CD14-positive monocyte (primary cell): ENCODE measurements around the gene GTF2IRD2. TPM values are rescaled to one million over a fixed set of nuclear protein-coding genes. Genes with fewer than 3 reads are reported as not detected.
"Not testable (repeated sequence)": the region's sequence is repeated elsewhere in the genome, so short reads cannot be mapped to it uniquely, and the experiment has no call there.

ENCODE experiments used
- DNase-seq, 3 donors: peaks; one replicate each; pipeline ENCODE4 v3.0.0-alpha.2; 2011 to 2022
- H2AFZ ChIP-seq: 2 replicates; pipeline ENCODE4 v1.6.0; 2012; ENCODE audit warnings: mild to moderate bottlenecking, low read depth, low read length, inconsistent platforms; ENCODE audit not compliant: insufficient read depth, poor library complexity, severe bottlenecking
- H3K27ac ChIP-seq, 2 donors: 1 replicate in 1 of 2; 2 replicates in 1 of 2; pipeline ENCODE4 v1.5.1; 2012 to 2013; ENCODE audit warnings: low read length in 2 of 2, control low read depth in 1 of 2, inconsistent platforms in 1 of 2, low read depth in 1 of 2, mild to moderate bottlenecking in 1 of 2
- H3K27me3 ChIP-seq, 2 donors: one replicate each; pipeline versions ENCODE4 v1.6.0 to v1.6.1; 2011 to 2013; ENCODE audit warnings: low read length in 2 of 2; ENCODE audit not compliant: control insufficient read depth in 2 of 2, insufficient read depth in 2 of 2
- H3K36me3 ChIP-seq, 2 donors: replicated peaks in 1 of 2; 1 replicate in 1 of 2; 2 replicates in 1 of 2; pipeline versions ENCODE4 v1.5.1 to v1.6.1; 2012 to 2013; ENCODE audit warnings: low read length in 2 of 2, control low read depth in 1 of 2, inconsistent platforms in 1 of 2, mild to moderate bottlenecking in 1 of 2; ENCODE audit not compliant: insufficient read depth in 2 of 2, control insufficient read depth in 1 of 2
- H3K4me1 ChIP-seq, 2 donors: 1 replicate in 1 of 2; 2 replicates in 1 of 2; pipeline versions ENCODE4 v1.5.1 to v1.6.1; 2012 to 2013; ENCODE audit warnings: low read length in 2 of 2, control low read depth in 1 of 2, inconsistent platforms in 1 of 2, mild to moderate bottlenecking in 1 of 2, moderate library complexity in 1 of 2; ENCODE audit not compliant: insufficient read depth in 2 of 2, control insufficient read depth in 1 of 2
- H3K4me2 ChIP-seq: replicated peaks from 2 replicates; pipeline ENCODE3; 2012; ENCODE audit warnings: low read length, moderate library complexity, mild to moderate bottlenecking; ENCODE audit not compliant: poor library complexity, severe bottlenecking; ENCODE audit errors: extremely low read depth
- H3K4me3 ChIP-seq, 3 experiments: fragments of 200-600 bp in 1 of 3; sonication (generic) in 1 of 3; replicated peaks in 1 of 3; 1 replicate in 2 of 3; 2 replicates in 1 of 3; pipeline ENCODE4 v1.5.1; 2011 to 2013; ENCODE audit warnings: low read length in 3 of 3, mild to moderate bottlenecking in 3 of 3, control low read depth in 2 of 3, low read depth in 2 of 3, inconsistent platforms in 1 of 3, moderate library complexity in 1 of 3
- H3K79me2 ChIP-seq: 2 replicates; pipeline ENCODE4 v1.6.0; 2012; ENCODE audit warnings: mild to moderate bottlenecking, control low read depth, inconsistent platforms, low read length, moderate library complexity; ENCODE audit not compliant: insufficient read depth
- H3K9ac ChIP-seq: 2 replicates; pipeline ENCODE4 v1.6.0; 2017; ENCODE audit warnings: low read length, mild to moderate bottlenecking; ENCODE audit not compliant: insufficient read depth, poor library complexity, severe bottlenecking
- H3K9me3 ChIP-seq, 2 donors: replicated peaks in 1 of 2; 1 replicate in 1 of 2; 2 replicates in 1 of 2; pipeline versions ENCODE4 v1.5.1 to v1.6.1; 2012 to 2013; ENCODE audit warnings: low read length in 2 of 2, control low read depth in 1 of 2; ENCODE audit not compliant: control insufficient read depth in 1 of 2, insufficient read depth in 1 of 2
- H4K20me1 ChIP-seq: 2 replicates; pipeline ENCODE4 v1.6.0; 2012; ENCODE audit warnings: mild to moderate bottlenecking, low read length, control low read depth, moderate library complexity; ENCODE audit not compliant: insufficient read depth
- H3K27ac Mint-ChIP-seq, 7 donors: one replicate each; pipeline ENCODE4 v1.8.0; 2020; ENCODE audit warnings: mild to moderate bottlenecking in 7 of 7, mixed read lengths in 7 of 7, moderate library complexity in 6 of 7, inconsistent platforms in 2 of 7
- H3K27me3 Mint-ChIP-seq, 3 donors: one replicate each; pipeline ENCODE4 v1.8.0; 2021 to 2022; ENCODE audit warnings: low read depth in 3 of 3, mild to moderate bottlenecking in 3 of 3, mixed read lengths in 3 of 3, moderate library complexity in 3 of 3, inconsistent platforms in 1 of 3
- H3K36me3 Mint-ChIP-seq, 2 donors: one replicate each; pipeline ENCODE4 v1.8.0; 2020; ENCODE audit warnings: mixed read lengths in 2 of 2, inconsistent platforms in 1 of 2, mild to moderate bottlenecking in 1 of 2
- H3K4me1 Mint-ChIP-seq: one replicate; pipeline ENCODE4 v1.8.0; 2020; ENCODE audit warnings: mild to moderate bottlenecking, mixed read lengths
- H3K4me3 Mint-ChIP-seq, 2 donors: one replicate each; pipeline ENCODE4 v1.8.0; 2020; ENCODE audit warnings: mild to moderate bottlenecking in 2 of 2, mixed read lengths in 2 of 2, moderate library complexity in 1 of 2
- H3K9me3 Mint-ChIP-seq, 7 donors: one replicate each; pipeline ENCODE4 v1.8.0; 2020 to 2022; ENCODE audit warnings: mixed read lengths in 7 of 7, mild to moderate bottlenecking in 6 of 7, moderate library complexity in 6 of 7, inconsistent platforms in 2 of 7
- WGBS: methylation state at CpG from one replicate; pipeline ENCODE4 v1.1.5; 2013; ENCODE audit warnings: missing lambda C conversion rate; ENCODE audit not compliant: insufficient coverage; 5-methylcytosine and 5-hydroxymethylcytosine counted together
- intact Hi-C, 2 donors: fragments of 100-400 bp; cut with micrococcal nuclease; formaldehyde crosslinking; loops; one replicate each; pipeline versions ENCODE4 v1.15.0 to v1.15.1; 2023
- polyA plus RNA-seq, 3 donors: library from polyadenylated mRNA; depleted of rRNA in 1 of 3; unstranded in 2 of 3; stranded (reverse) in 1 of 3; fragments of 300-500 nt in 2 of 3; fragments of >200 nt in 1 of 3; fragmentation: Illumina TruSeq in 2 of 3; gene quantifications; 1 replicate in 2 of 3; 2 replicates in 1 of 3; pipeline ENCODE4 v1.2.3, GENCODE V29; 2012 to 2021

Gene GTF2IRD2
- polyA plus RNA-seq, 3 donors: 7.3 to 12.7 (median 11.3) TPM

GRCh38 chr7:74797848-74798622 is 53.4 kb downstream of the GTF2IRD2 start:
- H3K79me2 ChIP-seq, H3K27ac Mint-ChIP-seq, H3K36me3 ChIP-seq, H3K4me1 Mint-ChIP-seq, H3K27ac ChIP-seq, H3K4me2 ChIP-seq, H3K36me3 Mint-ChIP-seq, H3K9me3 Mint-ChIP-seq, H4K20me1 ChIP-seq, H3K9me3 ChIP-seq, H3K27me3 ChIP-seq, H3K4me3 Mint-ChIP-seq, DNase-seq, H2AFZ ChIP-seq, H3K4me3 ChIP-seq, H3K27me3 Mint-ChIP-seq, intact Hi-C loops, H3K9ac ChIP-seq, H3K4me1 ChIP-seq: not testable (repeated sequence)
- WGBS: no CpG with 5 or more reads among the region's 27 CpGs

- H3K9me3 Mint-ChIP-seq, H3K36me3 ChIP-seq, H3K27me3 Mint-ChIP-seq, H3K79me2 ChIP-seq, H3K27ac ChIP-seq, H3K4me3 Mint-ChIP-seq, H3K4me1 Mint-ChIP-seq, H3K9ac ChIP-seq, H2AFZ ChIP-seq, DNase-seq, H3K9me3 ChIP-seq, H3K4me1 ChIP-seq, intact Hi-C loops, H3K27me3 ChIP-seq, H3K36me3 Mint-ChIP-seq, H3K4me2 ChIP-seq, H4K20me1 ChIP-seq, H3K4me3 ChIP-seq: not testable (repeated sequence)
- peak overlapping the region in 5 of 7 donors; percentile 41 to 79 (median 69) for H3K27ac Mint-ChIP-seq
- no CpG with 5 or more reads among the region's 24 CpGs for WGBS
These were observed 62.1 kb downstream of the GTF2IRD2 start for GRCh38 chr7:74789200-74789736.

GRCh38 chr7:74788369-74789150 is 62.8 kb downstream of the GTF2IRD2 start:
- H3K36me3 Mint-ChIP-seq, H3K4me1 Mint-ChIP-seq, H3K27me3 Mint-ChIP-seq, H2AFZ ChIP-seq, H3K4me2 ChIP-seq, H4K20me1 ChIP-seq, H3K4me3 ChIP-seq, H3K27ac ChIP-seq, H3K9ac ChIP-seq, H3K36me3 ChIP-seq, H3K79me2 ChIP-seq, H3K9me3 ChIP-seq, H3K4me3 Mint-ChIP-seq, H3K27me3 ChIP-seq, H3K4me1 ChIP-seq, H3K9me3 Mint-ChIP-seq, intact Hi-C loops: not testable (repeated sequence)
- 0% methylated on average over 13 of the region's 82 CpGs for WGBS
- DNase-seq: peak; percentile 86 to 89 (median 87)
- peak overlapping the region in 2 of 7 donors; percentile 50 to 65 for H3K27ac Mint-ChIP-seq

GRCh38 chr7:74783595-74783994 is 67.8 kb downstream of the GTF2IRD2 start:
- H3K9me3 Mint-ChIP-seq, H3K4me1 Mint-ChIP-seq, H3K27me3 Mint-ChIP-seq, H3K4me1 ChIP-seq, H3K27me3 ChIP-seq, H3K79me2 ChIP-seq, H3K9ac ChIP-seq, DNase-seq, H3K4me3 ChIP-seq, H3K9me3 ChIP-seq, H2AFZ ChIP-seq, H3K4me2 ChIP-seq, H3K27ac ChIP-seq, intact Hi-C loops, H3K4me3 Mint-ChIP-seq: not testable (repeated sequence)
- peak overlapping the region in 2 of 7 donors; percentile 29 to 65 for H3K27ac Mint-ChIP-seq
- peaks cover 2 to 18% of the 10 kb centered on the region in 2 donors for H3K36me3 ChIP-seq
- WGBS: 93% methylated on average over 3 of the region's 5 CpGs
- peaks cover 21% of the 10 kb centered on the region for H4K20me1 ChIP-seq
- H3K36me3 Mint-ChIP-seq: peaks cover 10% of the 10 kb centered on the region in 2 donors
